HCT116 (cell line): ENCODE results near the gene ZFHX2. TPM values are rescaled to one million over a fixed set of nuclear protein-coding genes. Genes with fewer than 3 reads are reported as not detected.

Source experiments
- ATAC-seq: fragments of 200-7000 bp; cut with Tn5 transposase; 2 replicates; pipeline ENCODE4 v1.9.1; 2020; ENCODE audit warnings: mild to moderate bottlenecking, moderate library complexity
- BruUV-seq: library from RNA; stranded (reverse); fragments of 400-500 nt; replicated peaks from 2 replicates; lab custom pipeline; 2021; lab: Mats Ljungman, UMichigan
- CTCF ChIA-PET: fragments of 300-600 bp; sonication (Branson Sonifier 250); formaldehyde crosslinking; loops from one replicate; lab custom pipeline; 2021; ENCODE audit warnings: antibody characterized with exemption; lab: Charles Lee
- POLR2A ChIA-PET: fragments of 300-600, 350-600 bp; sonication (Branson Sonifier 250); formaldehyde crosslinking; loops from one replicate; lab custom pipeline; 2021; ENCODE audit warnings: antibody characterized with exemption; lab: Charles Lee
- RAD21 ChIA-PET, 2 experiments: fragments of 300-600 bp; sonication (Branson Sonifier 250); formaldehyde crosslinking; loops; one replicate each; lab custom pipeline; 2023; ENCODE audit warnings: low total read pairs in 2 of 2; ENCODE audit not compliant: uncharacterized antibody in 2 of 2, unreplicated experiment in 2 of 2, low non-redundant PET in 1 of 2; lab: Charles Lee
- DNase-seq: peaks from one replicate; pipeline ENCODE4 v3.0.0-alpha.2; 2010; ENCODE audit warnings: low read depth, low spot score
- H2AFZ ChIP-seq: fragments of 200-600 bp; shearing (Covaris generic), sonication (generic); 2 replicates; pipeline ENCODE4 v1.6.1; 2017; ENCODE audit warnings: low read depth, mixed run types, mixed read lengths, antibody characterized with exemption, low read length; ENCODE audit not compliant: poor library complexity, severe bottlenecking
- H3K27ac ChIP-seq: 2 replicates; pipeline ENCODE4 v1.5.1; 2012; ENCODE audit warnings: low read depth, low read length
- H3K27me3 ChIP-seq: fragments of 200-600 bp; sonication (generic); 2 replicates; pipeline ENCODE4 v1.6.1; 2016; ENCODE audit warnings: mixed run types, low read length, mixed read lengths; ENCODE audit not compliant: insufficient read depth
- H3K36me3 ChIP-seq, 2 experiments: fragments of 200-500 bp in 1 of 2; fragments of 200-600 bp in 1 of 2; sonication (Bioruptor generic) in 1 of 2; sonication (generic) in 1 of 2; 2 replicates each; pipeline versions ENCODE4 v1.5.1 to v1.6.1; 2014 to 2016; ENCODE audit warnings: low read length in 2 of 2, inconsistent platforms in 1 of 2, mixed read lengths in 1 of 2, mixed run types in 1 of 2; ENCODE audit not compliant: insufficient read depth in 2 of 2, control insufficient read depth in 1 of 2
- H3K4me1 ChIP-seq, 2 experiments: fragments of 200-600 bp in 1 of 2; sonication (generic) in 1 of 2; 2 replicates each; pipeline versions ENCODE4 v1.5.1 to v1.6.1; 2012 to 2017; ENCODE audit warnings: low read length in 2 of 2, inconsistent platforms in 1 of 2, mild to moderate bottlenecking in 1 of 2, mixed read lengths in 1 of 2, mixed run types in 1 of 2, moderate library complexity in 1 of 2; ENCODE audit not compliant: insufficient read depth in 2 of 2, control insufficient read depth in 1 of 2
- H3K4me2 ChIP-seq: fragments of 200-600 bp; sonication (generic); 2 replicates; pipeline ENCODE4 v1.6.1; 2017; ENCODE audit warnings: mixed run types, low read length, mixed read lengths
- H3K4me3 ChIP-seq, 2 experiments: fragments of 200-600 bp in 1 of 2; sonication (generic) in 1 of 2; replicated peaks in 1 of 2; 2 replicates each; pipeline ENCODE4 v1.5.1; 2011 to 2016; ENCODE audit warnings: low read length in 2 of 2, control low read depth in 1 of 2, low read depth in 1 of 2, mild to moderate bottlenecking in 1 of 2, mixed read lengths in 1 of 2, mixed run types in 1 of 2
- H3K79me2 ChIP-seq: fragments of 200-600 bp; sonication (generic); 2 replicates; pipeline ENCODE4 v1.6.1; 2017; ENCODE audit warnings: mild to moderate bottlenecking, mixed run types, low read length, moderate library complexity, mixed read lengths; ENCODE audit not compliant: insufficient read depth
- H3K9ac ChIP-seq: fragments of 200-600 bp; sonication (generic); 2 replicates; pipeline ENCODE4 v1.6.1; 2016; ENCODE audit warnings: low read length, mixed read lengths
- H3K9me2 ChIP-seq: fragments of 200-600 bp; sonication (generic), shearing (Covaris generic); 2 replicates; pipeline ENCODE4 v1.6.1; 2017; ENCODE audit warnings: mixed run types, mild to moderate bottlenecking, moderate library complexity; ENCODE audit not compliant: insufficient read depth
- H3K9me3 ChIP-seq, 2 experiments: fragments of 200-500 bp in 1 of 2; fragments of 200-600 bp in 1 of 2; sonication (Bioruptor generic) in 1 of 2; sonication (generic) in 1 of 2; 2 replicates each; pipeline ENCODE4 v1.6.1; 2014 to 2017; ENCODE audit warnings: low read length in 2 of 2, mixed read lengths in 2 of 2, inconsistent platforms in 1 of 2, low read depth in 1 of 2, mild to moderate bottlenecking in 1 of 2, mixed run types in 1 of 2, moderate library complexity in 1 of 2; ENCODE audit not compliant: control insufficient read depth in 1 of 2, insufficient read depth in 1 of 2
- H4K20me1 ChIP-seq: fragments of 200-600 bp; sonication (generic), shearing (Covaris generic); 2 replicates; pipeline ENCODE4 v1.6.1; 2017; ENCODE audit warnings: mixed run types, mild to moderate bottlenecking, moderate library complexity; ENCODE audit not compliant: insufficient read depth
- FOSL1 ChIP-seq: IDR thresholded peaks from 2 replicates; pipeline ENCODE4 v1.6.1; 2012; ENCODE audit warnings: low read depth
- RAD21 ChIP-seq: IDR thresholded peaks from 2 replicates; pipeline ENCODE4 v1.6.1; 2012; ENCODE audit warnings: low read depth, mild to moderate bottlenecking
- REST ChIP-seq: IDR thresholded peaks from 2 replicates; pipeline ENCODE4 v1.6.1; 2012; ENCODE audit warnings: low read depth
- SIN3A ChIP-seq: IDR thresholded peaks from 2 replicates; pipeline ENCODE4 v1.6.1; 2012; ENCODE audit warnings: low read depth
- ZFX ChIP-seq: fragments of 450-650 bp; IDR thresholded peaks from 2 replicates; pipeline ENCODE4 v1.6.1; 2017
- ZNF274 ChIP-seq: fragments of 200-500 bp; sonication (Bioruptor generic); IDR thresholded peaks from 2 replicates; pipeline ENCODE4 v1.6.1; 2014; ENCODE audit warnings: mild to moderate bottlenecking, low read depth, low read length, inconsistent platforms
- intact Hi-C: fragments of 100-400 bp; cut with micrococcal nuclease; formaldehyde crosslinking; loops from 2 replicates; pipeline ENCODE4 v1.10.0; 2022
- total RNA-seq: library from RNA; stranded (reverse); gene quantifications from one replicate; pipeline ENCODE4 v1.2.1, GENCODE V29; 2021; ENCODE audit not compliant: unreplicated experiment
- TF ChIP-seq, protein P1 (sequence below), 3 experiments: fragments of 200-600 bp in 1 of 3; sonication (generic) in 1 of 3; IDR thresholded peaks in 2 of 3; conservative IDR thresholded peaks in 1 of 3; 2 replicates each; pipeline ENCODE4 v1.5.1; 2012 to 2017; ENCODE audit warnings: low read depth in 2 of 3, low read length in 2 of 3, antibody characterized with exemption in 1 of 3, borderline replicate concordance in 1 of 3, control low read depth in 1 of 3, mild to moderate bottlenecking in 1 of 3, mixed read lengths in 1 of 3, mixed run types in 1 of 3, moderate library complexity in 1 of 3; ENCODE audit not compliant: insufficient read depth in 1 of 3

ZFHX2 gene
- total RNA-seq, 1 experiment from 2014 or later: 3.6 TPM

- H3K9me3 ChIP-seq: no peaks in the 10 kb centered on the region
- no TSS peak for BruUV-seq
- POLR2A ChIA-PET: no interaction called here
- H3K9ac ChIP-seq: peak overlapping the region; percentile 80
- DNase-seq (no peak), ATAC-seq (0 out of 2 replicates have a peak, but pooled peaks have one; percentile 18)
- TF ChIP-seq FOSL1: no peak
- TF ChIP-seq, protein P1, sequence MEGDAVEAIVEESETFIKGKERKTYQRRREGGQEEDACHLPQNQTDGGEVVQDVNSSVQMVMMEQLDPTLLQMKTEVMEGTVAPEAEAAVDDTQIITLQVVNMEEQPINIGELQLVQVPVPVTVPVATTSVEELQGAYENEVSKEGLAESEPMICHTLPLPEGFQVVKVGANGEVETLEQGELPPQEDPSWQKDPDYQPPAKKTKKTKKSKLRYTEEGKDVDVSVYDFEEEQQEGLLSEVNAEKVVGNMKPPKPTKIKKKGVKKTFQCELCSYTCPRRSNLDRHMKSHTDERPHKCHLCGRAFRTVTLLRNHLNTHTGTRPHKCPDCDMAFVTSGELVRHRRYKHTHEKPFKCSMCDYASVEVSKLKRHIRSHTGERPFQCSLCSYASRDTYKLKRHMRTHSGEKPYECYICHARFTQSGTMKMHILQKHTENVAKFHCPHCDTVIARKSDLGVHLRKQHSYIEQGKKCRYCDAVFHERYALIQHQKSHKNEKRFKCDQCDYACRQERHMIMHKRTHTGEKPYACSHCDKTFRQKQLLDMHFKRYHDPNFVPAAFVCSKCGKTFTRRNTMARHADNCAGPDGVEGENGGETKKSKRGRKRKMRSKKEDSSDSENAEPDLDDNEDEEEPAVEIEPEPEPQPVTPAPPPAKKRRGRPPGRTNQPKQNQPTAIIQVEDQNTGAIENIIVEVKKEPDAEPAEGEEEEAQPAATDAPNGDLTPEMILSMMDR (IDR thresholded peaks at IDR 0.05 in 2 of 3, conservative IDR thresholded peaks at IDR 0.05 in 1 of 3; ENCODE audit: borderline replicate concordance in 1 of 3, insufficient read depth in 1 of 3, low read depth in 2 of 3, low read length in 2 of 3): peak; percentile 17 to 78 (median 65); a peak in 5 of 6 replicates
- no peaks in the 10 kb centered on the region for H3K9me2 ChIP-seq
- RAD21 ChIA-PET: interaction anchor here in 1 of 2 experiments (0.7 kb wide), 1 partner anchor 64 kb away, joined by 3 read pairs; no protein-coding TSS in a partner anchor
- no peaks in the 10 kb centered on the region for H3K27me3 ChIP-seq
- peak overlapping the region in 1 of 2 experiments; percentile 88; a peak in 3 of 4 replicates for H3K4me3 ChIP-seq
- CTCF ChIA-PET: interaction anchor here (1.2 to 3.6 kb wide), 4 partner anchors 11 to 342 kb away, joined by 4 to 21 read pairs (median 9); no protein-coding TSS in a partner anchor
- H3K36me3 ChIP-seq: peaks cover 0 to 6% of the 10 kb centered on the region in 2 experiments; a peak in 2 of 4 replicates
- no peak overlapping the region for H2AFZ ChIP-seq
- intact Hi-C loops: no loop called here
- peak overlapping the region; percentile 89 for H3K4me2 ChIP-seq
- peaks cover 26 to 34% of the 10 kb centered on the region in 2 experiments for H3K4me1 ChIP-seq
- peak overlapping the region; percentile 86 for H3K27ac ChIP-seq
- H4K20me1 ChIP-seq: no peaks in the 10 kb centered on the region
- H3K79me2 ChIP-seq: peaks cover 10% of the 10 kb centered on the region; the same call in 1 of the 2 replicates
Observed at GRCh38 chr14:23568600-23569331, 17.2 kb upstream of the ZFHX2 start.

DNA sequence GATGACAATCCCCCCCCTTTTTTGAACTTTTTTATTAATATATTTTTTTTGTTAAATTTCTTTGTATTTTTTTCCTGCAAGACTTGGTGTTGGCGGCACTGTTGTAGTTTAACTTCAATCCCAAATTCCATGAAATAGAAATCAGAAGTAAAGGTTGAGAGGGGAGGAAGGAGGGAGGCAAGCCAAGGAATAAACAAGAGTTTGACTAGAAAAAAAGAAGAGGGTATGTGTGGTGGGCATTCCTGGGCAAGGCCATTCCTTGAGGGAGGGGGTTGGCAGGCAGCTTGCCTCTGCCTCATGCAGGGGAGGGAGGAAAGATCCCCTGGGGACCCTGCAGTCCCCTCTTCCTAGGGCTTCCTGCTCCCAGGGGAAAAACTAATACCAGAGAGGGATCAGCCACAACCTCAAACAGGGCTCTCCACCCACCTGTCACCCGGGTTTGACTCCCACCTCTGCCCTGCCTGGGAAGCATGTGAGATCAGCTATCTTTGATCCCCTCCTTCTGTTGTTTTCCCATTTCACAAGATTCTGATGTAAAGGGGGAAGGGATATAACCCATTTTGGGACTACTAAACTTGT lies 16.5 kb upstream of the ZFHX2 start:
- H3K27ac ChIP-seq: peak overlapping the region; percentile 86
- H2AFZ ChIP-seq: no peak overlapping the region
- ATAC-seq (no peak), DNase-seq (no peak)
- no peaks in the 10 kb centered on the region for H3K9me3 ChIP-seq
- ChIA-PET CTCF (interaction anchor here (1.4 to 3.6 kb wide), 4 partner anchors 10 to 343 kb away, joined by 4 to 21 read pairs (median 8); no protein-coding TSS in a partner anchor), RAD21 (interaction anchor here in 1 of 2 experiments (0.7 kb wide), 1 partner anchor 65 kb away, joined by 3 read pairs; no protein-coding TSS in a partner anchor), POLR2A (no interaction called here)
- peaks cover 0 to 6% of the 10 kb centered on the region in 2 experiments; a peak in 2 of 4 replicates for H3K36me3 ChIP-seq
- peaks cover 26 to 34% of the 10 kb centered on the region in 2 experiments for H3K4me1 ChIP-seq
- peak overlapping the region; percentile 85 to 88 for H3K4me3 ChIP-seq
- peaks cover 10% of the 10 kb centered on the region; the same call in 1 of the 2 replicates for H3K79me2 ChIP-seq
- intact Hi-C loops: no loop called here
- no peaks in the 10 kb centered on the region for H3K9me2 ChIP-seq
- BruUV-seq: TSS peak; percentile 72
- no peaks in the 10 kb centered on the region for H4K20me1 ChIP-seq
- H3K4me2 ChIP-seq: peak overlapping the region; percentile 89
- no peaks in the 10 kb centered on the region for H3K27me3 ChIP-seq
- H3K9ac ChIP-seq: peak overlapping the region; percentile 80
- TF ChIP-seq RAD21 (no peak), ZNF274 (no peak), SIN3A (no peak), ZFX (no peak), REST (no peak)
- TF ChIP-seq, protein P1 (IDR thresholded peaks at IDR 0.05 in 2 of 3, conservative IDR thresholded peaks at IDR 0.05 in 1 of 3; ENCODE audit: borderline replicate concordance in 1 of 3, insufficient read depth in 1 of 3, low read depth in 2 of 3, low read length in 2 of 3): no peak
